SK-N-SH (cell line): Measurements from ENCODE around the gene DENND5B. TPM values are rescaled to one million over a fixed set of nuclear protein-coding genes. Genes with fewer than 3 reads are reported as not detected.
A peak's percentile ranks its signal among the peaks of the same experiment; 100 is the strongest.

ENCODE experiments used
- CTCF ChIA-PET: fragments of 300-600, 350-600 bp; formaldehyde crosslinking; extraction: SDS; loops from one replicate; lab custom pipeline; 2021; lab: Yijun Ruan, JAX
- POLR2A ChIA-PET: fragments of 350-600 bp; sonication (Branson Sonifier 250); formaldehyde crosslinking; extraction: SDS; loops from one replicate; lab custom pipeline; 2020; ENCODE audit warnings: antibody characterized with exemption, inconsistent platforms; lab: Yijun Ruan, JAX
- DNase-seq: peaks from one replicate; pipeline ENCODE4 v3.0.0; 2012
- H2AFZ ChIP-seq: fragments of 200-600 bp; sonication (generic); 2 replicates; pipeline ENCODE4 v1.8.1; 2016; ENCODE audit warnings: antibody characterized with exemption, mild to moderate bottlenecking, low read depth
- H3F3A ChIP-seq: fragments of 200-600 bp; sonication (generic); replicated peaks from 2 replicates; pipeline ENCODE3; 2016; ENCODE audit warnings: antibody characterized with exemption, mild to moderate bottlenecking; ENCODE audit not compliant: insufficient read depth
- H3K27ac ChIP-seq, 2 experiments: fragments of 200-500 bp in 1 of 2; fragments of 200-600 bp in 1 of 2; sonication (Bioruptor generic) in 1 of 2; sonication (generic), shearing (Covaris generic) in 1 of 2; 2 replicates each; pipeline versions ENCODE4 v1.5.1 to v1.6.1; 2014 to 2016; ENCODE audit warnings: low read depth in 2 of 2, inconsistent platforms in 1 of 2, low read length in 1 of 2, mild to moderate bottlenecking in 1 of 2, mixed read lengths in 1 of 2
- H3K27me3 ChIP-seq: fragments of 200-600 bp; sonication (generic), shearing (Covaris generic); 2 replicates; pipeline ENCODE4 v1.6.1; 2016; ENCODE audit warnings: mixed run types; ENCODE audit not compliant: insufficient read depth
- H3K36me3 ChIP-seq, 2 experiments: fragments of 200-500 bp in 1 of 2; fragments of 200-600 bp in 1 of 2; sonication (Bioruptor generic) in 1 of 2; sonication (generic) in 1 of 2; replicated peaks in 1 of 2; 2 replicates each; pipeline versions ENCODE3 to v1.5.1; 2014 to 2016; ENCODE audit warnings: low read length in 1 of 2, mild to moderate bottlenecking in 1 of 2; ENCODE audit not compliant: insufficient read depth in 2 of 2, control insufficient read depth in 1 of 2
- H3K4me1 ChIP-seq, 2 experiments: fragments of 200-500 bp in 1 of 2; fragments of 200-600 bp in 1 of 2; sonication (Bioruptor generic) in 1 of 2; sonication (generic), shearing (Covaris generic) in 1 of 2; 2 replicates each; pipeline versions ENCODE4 v1.5.1 to v1.6.1; 2014 to 2016; ENCODE audit warnings: low read depth in 1 of 2, low read length in 1 of 2, mixed run types in 1 of 2; ENCODE audit not compliant: insufficient read depth in 2 of 2, control insufficient read depth in 1 of 2
- H3K4me2 ChIP-seq: fragments of 200-600 bp; sonication (generic), shearing (Covaris generic); 2 replicates; pipeline ENCODE4 v1.6.1; 2017; ENCODE audit warnings: mixed run types
- H3K4me3 ChIP-seq, 2 experiments: fragments of 200-500 bp in 1 of 2; fragments of 200-600 bp in 1 of 2; sonication (Bioruptor generic) in 1 of 2; sonication (generic), shearing (Covaris generic) in 1 of 2; 2 replicates each; pipeline versions ENCODE4 v1.5.1 to v1.8.1; 2014 to 2016; ENCODE audit warnings: low read depth in 2 of 2, inconsistent platforms in 1 of 2, low read length in 1 of 2, mild to moderate bottlenecking in 1 of 2, mixed read lengths in 1 of 2, moderate library complexity in 1 of 2
- H3K79me2 ChIP-seq: fragments of 200-600 bp; sonication (generic); 2 replicates; pipeline ENCODE4 v1.8.1; 2017; ENCODE audit warnings: mild to moderate bottlenecking; ENCODE audit not compliant: insufficient read depth
- H3K9ac ChIP-seq: fragments of 200-600 bp; sonication (generic); 2 replicates; pipeline ENCODE4 v1.6.1; 2017; ENCODE audit warnings: mixed run types
- H3K9me2 ChIP-seq: fragments of 200-600 bp; sonication (generic); 2 replicates; pipeline ENCODE4 v1.6.1; 2017; ENCODE audit warnings: mixed run types
- H3K9me3 ChIP-seq: fragments of 200-600 bp; sonication (generic); 2 replicates; pipeline ENCODE4 v1.6.1; 2017; ENCODE audit warnings: mixed run types, mild to moderate bottlenecking, moderate library complexity
- H4K20me1 ChIP-seq: fragments of 200-600 bp; sonication (generic); 2 replicates; pipeline ENCODE4 v1.6.1; 2017; ENCODE audit warnings: mild to moderate bottlenecking, mixed run types; ENCODE audit not compliant: insufficient read depth
- FOSL2 ChIP-seq: IDR thresholded peaks from 2 replicates; pipeline ENCODE4 v1.4.0; 2012; ENCODE audit warnings: low read depth, mild to moderate bottlenecking, moderate library complexity, borderline replicate concordance
- GABPA ChIP-seq: IDR thresholded peaks from 2 replicates; pipeline ENCODE4 v1.4.0; 2012; ENCODE audit warnings: low read depth, mild to moderate bottlenecking
- GATA2 ChIP-seq: sonication (generic); formaldehyde crosslinking; IDR thresholded peaks from 2 replicates; pipeline ENCODE4 v1.5.0; 2020; ENCODE audit warnings: mild to moderate bottlenecking, missing genetic modification reagents
- JUND ChIP-seq: IDR thresholded peaks from 2 replicates; pipeline ENCODE4 v1.4.0; 2012
- RAD21 ChIP-seq: IDR thresholded peaks from 2 replicates; pipeline ENCODE4 v1.6.1; 2012; ENCODE audit warnings: mild to moderate bottlenecking, low read length
- SMC3 ChIP-seq: IDR thresholded peaks from 2 replicates; pipeline ENCODE4 v1.6.1; 2012; ENCODE audit warnings: low read depth, low read length, improper control_type of control experiment
- TAF1 ChIP-seq: IDR thresholded peaks from 2 replicates; pipeline ENCODE4 v1.6.1; 2012; ENCODE audit warnings: low read depth, mild to moderate bottlenecking, low read length, moderate library complexity, borderline replicate concordance
- whole genome bisulfite sequencing: methylation state at CpG from one replicate; pipeline ENCODE4 v1.1.6; 2017; ENCODE audit warnings: low lambda C conversion rate; 5-methylcytosine and 5-hydroxymethylcytosine counted together
- polyA plus RNA-seq, 3 experiments: library from polyadenylated mRNA; depleted of rRNA; stranded (reverse); fragments of >200 nt; gene quantifications; 2 replicates each; pipeline ENCODE4 v1.2.3, GENCODE V29; 2012
- TF ChIP-seq, protein P1 (sequence below): IDR thresholded peaks from 2 replicates; pipeline ENCODE4; 2012
- TF ChIP-seq, protein P2 (sequence below): fragments of 200-600 bp; sonication (generic); IDR thresholded peaks from 2 replicates; pipeline ENCODE4 v1.6.1; 2017; ENCODE audit warnings: antibody characterized with exemption, mild to moderate bottlenecking, moderate library complexity

DENND5B gene
- polyA plus RNA-seq, 1 of the 3 experiments (the other 2 are of a cell fraction), result 5.3 TPM

DNA sequence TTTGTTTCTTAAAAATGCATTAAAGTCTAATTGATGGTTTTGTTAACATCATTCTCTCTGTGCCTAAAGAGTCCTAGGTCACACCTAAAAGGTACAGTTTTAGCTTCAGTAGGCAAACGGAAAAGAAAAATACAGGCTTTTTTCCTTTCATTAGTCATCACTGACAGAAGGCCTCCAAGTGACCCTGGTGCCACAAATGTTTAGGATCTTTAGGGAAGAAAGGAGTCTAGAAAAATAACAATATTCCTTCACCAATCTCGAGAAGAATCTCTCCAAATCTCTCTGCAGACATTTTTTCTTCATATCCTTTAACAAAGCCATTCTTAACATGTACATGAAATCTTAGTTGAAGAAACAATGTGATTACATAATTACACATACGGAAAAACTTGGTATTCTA lies 2.0 kb downstream of the DENND5B start:
- H3K9me3 ChIP-seq, result no peaks in the 10 kb centered on the region
- POLR2A ChIA-PET, result no interaction called here
- peaks cover 8 to 14% of the 10 kb centered on the region in 2 experiments; a peak in 3 of 4 replicates for H3K4me1 ChIP-seq
- H3K9me2 ChIP-seq, result no peaks in the 10 kb centered on the region
- 25% methylated on average over 3 of the region's 3 CpGs for WGBS
- H3K79me2 ChIP-seq, result peaks cover 64% of the 10 kb centered on the region
- H2AFZ ChIP-seq, result no peak overlapping the region
- H3K4me2 ChIP-seq, result peak overlapping the region; percentile 89
- CTCF ChIA-PET, result interaction anchor here (1.1 kb wide), 1 partner anchor 17 kb away, joined by 3 read pairs; no protein-coding TSS in a partner anchor
- H3K36me3 ChIP-seq, result no peaks in the 10 kb centered on the region
- H3K27me3 ChIP-seq, result no peaks in the 10 kb centered on the region
- TF ChIP-seq, protein P1, sequence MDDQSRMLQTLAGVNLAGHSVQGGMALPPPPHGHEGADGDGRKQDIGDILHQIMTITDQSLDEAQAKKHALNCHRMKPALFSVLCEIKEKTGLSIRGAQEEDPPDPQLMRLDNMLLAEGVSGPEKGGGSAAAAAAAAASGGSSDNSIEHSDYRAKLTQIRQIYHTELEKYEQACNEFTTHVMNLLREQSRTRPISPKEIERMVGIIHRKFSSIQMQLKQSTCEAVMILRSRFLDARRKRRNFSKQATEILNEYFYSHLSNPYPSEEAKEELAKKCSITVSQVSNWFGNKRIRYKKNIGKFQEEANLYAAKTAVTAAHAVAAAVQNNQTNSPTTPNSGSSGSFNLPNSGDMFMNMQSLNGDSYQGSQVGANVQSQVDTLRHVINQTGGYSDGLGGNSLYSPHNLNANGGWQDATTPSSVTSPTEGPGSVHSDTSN, result 0 out of 2 replicates have a peak, but pooled peaks have one; percentile 15
- TF ChIP-seq, protein P2, sequence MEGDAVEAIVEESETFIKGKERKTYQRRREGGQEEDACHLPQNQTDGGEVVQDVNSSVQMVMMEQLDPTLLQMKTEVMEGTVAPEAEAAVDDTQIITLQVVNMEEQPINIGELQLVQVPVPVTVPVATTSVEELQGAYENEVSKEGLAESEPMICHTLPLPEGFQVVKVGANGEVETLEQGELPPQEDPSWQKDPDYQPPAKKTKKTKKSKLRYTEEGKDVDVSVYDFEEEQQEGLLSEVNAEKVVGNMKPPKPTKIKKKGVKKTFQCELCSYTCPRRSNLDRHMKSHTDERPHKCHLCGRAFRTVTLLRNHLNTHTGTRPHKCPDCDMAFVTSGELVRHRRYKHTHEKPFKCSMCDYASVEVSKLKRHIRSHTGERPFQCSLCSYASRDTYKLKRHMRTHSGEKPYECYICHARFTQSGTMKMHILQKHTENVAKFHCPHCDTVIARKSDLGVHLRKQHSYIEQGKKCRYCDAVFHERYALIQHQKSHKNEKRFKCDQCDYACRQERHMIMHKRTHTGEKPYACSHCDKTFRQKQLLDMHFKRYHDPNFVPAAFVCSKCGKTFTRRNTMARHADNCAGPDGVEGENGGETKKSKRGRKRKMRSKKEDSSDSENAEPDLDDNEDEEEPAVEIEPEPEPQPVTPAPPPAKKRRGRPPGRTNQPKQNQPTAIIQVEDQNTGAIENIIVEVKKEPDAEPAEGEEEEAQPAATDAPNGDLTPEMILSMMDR, result no peak
- peak; percentile 14; the same call in 1 of the 2 replicates for TF ChIP-seq FOSL2
- peak overlapping the region; percentile 83 to 88; a peak in 3 of 4 replicates for H3K4me3 ChIP-seq
- DNase-seq, result no peak
- peak overlapping the region; percentile 89 to 93; a peak in 3 of 4 replicates for H3K27ac ChIP-seq
- H4K20me1 ChIP-seq, result no peaks in the 10 kb centered on the region
- peaks cover 3% of the 10 kb centered on the region for H3F3A ChIP-seq
- peak overlapping the region; percentile 89 for H3K9ac ChIP-seq

DNA sequence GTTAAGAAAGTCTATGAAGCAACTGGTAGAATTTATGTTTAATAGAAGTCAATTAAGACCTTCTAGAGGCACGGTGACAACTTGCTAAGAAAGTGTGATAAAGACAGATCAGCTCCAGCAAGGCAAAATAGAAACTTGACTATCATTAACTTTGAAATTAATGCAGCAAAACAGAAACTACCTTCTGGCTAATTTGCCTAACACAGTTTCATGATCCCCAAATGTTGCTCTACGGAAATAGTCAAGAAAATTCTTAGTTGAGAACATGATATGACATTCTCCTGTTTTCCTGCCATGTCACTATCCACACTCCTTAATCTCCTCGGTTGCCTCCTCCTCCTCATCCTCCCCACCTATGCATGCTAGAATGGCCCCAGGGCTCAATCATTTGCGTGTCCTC lies 4.2 kb downstream of the DENND5B start:
- H3K9me3 ChIP-seq, result no peaks in the 10 kb centered on the region
- H3K79me2 ChIP-seq, result peaks cover 87% of the 10 kb centered on the region
- DNase-seq, result no peak
- WGBS, result 96% methylated on average over 4 of the region's 4 CpGs
- H3K9ac ChIP-seq, result no peak overlapping the region
- H3K9me2 ChIP-seq, result no peaks in the 10 kb centered on the region
- H3K4me2 ChIP-seq, result no peak overlapping the region
- no peak overlapping the region for H3K4me3 ChIP-seq
- H3K36me3 ChIP-seq, result no peaks in the 10 kb centered on the region
- CTCF ChIA-PET, result interaction anchor here (1.0 kb wide), 1 partner anchor 779 kb away, joined by 3 read pairs; no protein-coding TSS in a partner anchor
- POLR2A ChIA-PET, result no interaction called here
- H2AFZ ChIP-seq, result no peak overlapping the region
- H4K20me1 ChIP-seq, result peaks cover 3% of the 10 kb centered on the region; the same call in 1 of the 2 replicates
- peaks cover 3% of the 10 kb centered on the region for H3F3A ChIP-seq
- no peak overlapping the region for H3K27ac ChIP-seq
- H3K27me3 ChIP-seq, result no peaks in the 10 kb centered on the region
- TF ChIP-seq TAF1 (no peak), SMC3 (no peak), GATA2 (CRISPR knock-in tag) (no peak), JUND (no peak), RAD21 (no peak), GABPA (no peak)
- H3K4me1 ChIP-seq, result peaks cover 8 to 12% of the 10 kb centered on the region in 2 experiments; a peak in 3 of 4 replicates
